ENCODE measurements around the gene TGFB1. TPM values are rescaled to one million over a fixed set of nuclear protein-coding genes. Genes with fewer than 3 reads are reported as not detected.

The TGFB1 gene
- total and polyA plus RNA-seq, 9 of the 15 experiments (the other 6 are each of a cell fraction or from before 2014, with no cell fraction given): 0.24 to 159 (median 17.2) TPM

- TF ChIP-seq ZFP91 (CRISPR knock-in tag; IDR thresholded peaks at IDR 0.05) (no peak), ZNF165 (CRISPR knock-in tag; IDR thresholded peaks at IDR 0.05; ENCODE audit: borderline replicate concordance) (no peak), BDP1 (IDR thresholded peaks at IDR 0.05; ENCODE audit: insufficient read depth, insufficient read length) (no peak), SP2 (IDR thresholded peaks at IDR 0.05; ENCODE audit: extremely low read depth, low read depth, low read length, poor library complexity, severe bottlenecking) (no peak), ZNF644 (tag; IDR thresholded peaks at IDR 0.05; ENCODE audit: low read depth) (peak; percentile 33; the same call in 1 of the 2 replicates), AFF4 (CRISPR knock-in tag; IDR thresholded peaks at IDR 0.05) (no peak), SRSF3 (IDR thresholded peaks at IDR 0.05; ENCODE audit: insufficient read depth, low read length) (no peak), HDGF (IDR thresholded peaks at IDR 0.05) (no peak), CEBPB (tag; IDR thresholded peaks at IDR 0.05) (no peak), THAP12 (CRISPR knock-in tag; IDR thresholded peaks at IDR 0.05) (no peak)
- TF ChIP-seq, protein P1, sequence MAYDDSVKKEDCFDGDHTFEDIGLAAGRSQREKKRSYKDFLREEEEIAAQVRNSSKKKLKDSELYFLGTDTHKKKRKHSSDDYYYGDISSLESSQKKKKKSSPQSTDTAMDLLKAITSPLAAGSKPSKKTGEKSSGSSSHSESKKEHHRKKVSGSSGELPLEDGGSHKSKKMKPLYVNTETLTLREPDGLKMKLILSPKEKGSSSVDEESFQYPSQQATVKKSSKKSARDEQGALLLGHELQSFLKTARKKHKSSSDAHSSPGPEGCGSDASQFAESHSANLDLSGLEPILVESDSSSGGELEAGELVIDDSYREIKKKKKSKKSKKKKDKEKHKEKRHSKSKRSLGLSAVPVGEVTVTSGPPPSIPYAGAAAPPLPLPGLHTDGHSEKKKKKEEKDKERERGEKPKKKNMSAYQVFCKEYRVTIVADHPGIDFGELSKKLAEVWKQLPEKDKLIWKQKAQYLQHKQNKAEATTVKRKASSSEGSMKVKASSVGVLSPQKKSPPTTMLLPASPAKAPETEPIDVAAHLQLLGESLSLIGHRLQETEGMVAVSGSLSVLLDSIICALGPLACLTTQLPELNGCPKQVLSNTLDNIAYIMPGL (CRISPR knock-in tag; IDR thresholded peaks at IDR 0.05): no peak
- TF ChIP-seq, protein P2, sequence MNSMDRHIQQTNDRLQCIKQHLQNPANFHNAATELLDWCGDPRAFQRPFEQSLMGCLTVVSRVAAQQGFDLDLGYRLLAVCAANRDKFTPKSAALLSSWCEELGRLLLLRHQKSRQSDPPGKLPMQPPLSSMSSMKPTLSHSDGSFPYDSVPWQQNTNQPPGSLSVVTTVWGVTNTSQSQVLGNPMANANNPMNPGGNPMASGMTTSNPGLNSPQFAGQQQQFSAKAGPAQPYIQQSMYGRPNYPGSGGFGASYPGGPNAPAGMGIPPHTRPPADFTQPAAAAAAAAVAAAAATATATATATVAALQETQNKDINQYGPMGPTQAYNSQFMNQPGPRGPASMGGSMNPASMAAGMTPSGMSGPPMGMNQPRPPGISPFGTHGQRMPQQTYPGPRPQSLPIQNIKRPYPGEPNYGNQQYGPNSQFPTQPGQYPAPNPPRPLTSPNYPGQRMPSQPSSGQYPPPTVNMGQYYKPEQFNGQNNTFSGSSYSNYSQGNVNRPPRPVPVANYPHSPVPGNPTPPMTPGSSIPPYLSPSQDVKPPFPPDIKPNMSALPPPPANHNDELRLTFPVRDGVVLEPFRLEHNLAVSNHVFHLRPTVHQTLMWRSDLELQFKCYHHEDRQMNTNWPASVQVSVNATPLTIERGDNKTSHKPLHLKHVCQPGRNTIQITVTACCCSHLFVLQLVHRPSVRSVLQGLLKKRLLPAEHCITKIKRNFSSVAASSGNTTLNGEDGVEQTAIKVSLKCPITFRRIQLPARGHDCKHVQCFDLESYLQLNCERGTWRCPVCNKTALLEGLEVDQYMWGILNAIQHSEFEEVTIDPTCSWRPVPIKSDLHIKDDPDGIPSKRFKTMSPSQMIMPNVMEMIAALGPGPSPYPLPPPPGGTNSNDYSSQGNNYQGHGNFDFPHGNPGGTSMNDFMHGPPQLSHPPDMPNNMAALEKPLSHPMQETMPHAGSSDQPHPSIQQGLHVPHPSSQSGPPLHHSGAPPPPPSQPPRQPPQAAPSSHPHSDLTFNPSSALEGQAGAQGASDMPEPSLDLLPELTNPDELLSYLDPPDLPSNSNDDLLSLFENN (IDR thresholded peaks at IDR 0.05; ENCODE audit: low read depth in 2 of 2, low read length in 2 of 2): no peak; a peak in 1 of 4 replicates
These were observed 44.3 kb downstream of the TGFB1 start (continued) for GRCh38 chr19:41309180-41310032.
